IPS-18a (cell line): Measurements from ENCODE around the gene ARFGAP1.

Experiments used
- H3K27ac ChIP-seq: one replicate; pipeline ENCODE4 v1.5.1; 2013; ENCODE audit warnings: low read length
- H3K27me3 ChIP-seq: one replicate; pipeline ENCODE4 v1.6.1; 2013; ENCODE audit warnings: mild to moderate bottlenecking, low read length; ENCODE audit not compliant: control insufficient read depth, insufficient read depth
- H3K36me3 ChIP-seq: one replicate; pipeline ENCODE4 v1.6.1; 2013; ENCODE audit warnings: low read depth, low read length; ENCODE audit not compliant: control insufficient read depth
- H3K4me1 ChIP-seq: one replicate; pipeline ENCODE4 v1.6.1; 2013; ENCODE audit warnings: low read depth, low read length; ENCODE audit not compliant: control insufficient read depth
- H3K4me3 ChIP-seq: one replicate; pipeline ENCODE4 v1.5.1; 2013; ENCODE audit warnings: low read length
- H3K9ac ChIP-seq: one replicate; pipeline ENCODE4 v1.6.1; 2013; ENCODE audit warnings: mild to moderate bottlenecking, low read length, moderate library complexity
- H3K9me3 ChIP-seq: one replicate; pipeline ENCODE4 v1.6.1; 2013; ENCODE audit warnings: low read depth, low read length; ENCODE audit not compliant: control insufficient read depth

The ARFGAP1 gene

DNA sequence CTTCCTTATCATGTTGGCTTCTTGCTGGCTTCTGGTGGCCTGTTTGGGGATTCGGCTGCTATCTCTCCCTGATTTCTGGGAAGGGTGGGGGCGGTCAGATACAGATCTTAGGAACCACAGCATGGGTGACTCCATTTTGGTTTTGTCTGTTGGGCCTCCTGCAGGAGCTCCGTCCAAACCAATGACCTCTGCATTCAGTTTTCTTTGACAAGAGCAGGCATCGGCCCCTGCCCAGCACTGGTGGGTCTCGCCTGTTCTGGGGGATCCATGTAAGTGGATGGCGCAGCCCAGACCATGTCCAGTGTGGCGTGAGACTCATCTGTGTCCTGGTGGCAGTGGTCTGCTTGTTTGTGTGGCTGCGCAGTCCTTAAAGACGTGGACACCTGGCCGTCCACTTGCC lies 8.6 kb upstream of the ARFGAP1 start:
- Histone ChIP-seq H3K27ac (no peak overlapping the region), H3K4me1 (no peaks in the 10 kb centered on the region), H3K9me3 (no peaks in the 10 kb centered on the region), H3K9ac (no peak overlapping the region), H3K4me3 (no peak overlapping the region), H3K27me3 (no peaks in the 10 kb centered on the region), H3K36me3 (no peaks in the 10 kb centered on the region)

DNA sequence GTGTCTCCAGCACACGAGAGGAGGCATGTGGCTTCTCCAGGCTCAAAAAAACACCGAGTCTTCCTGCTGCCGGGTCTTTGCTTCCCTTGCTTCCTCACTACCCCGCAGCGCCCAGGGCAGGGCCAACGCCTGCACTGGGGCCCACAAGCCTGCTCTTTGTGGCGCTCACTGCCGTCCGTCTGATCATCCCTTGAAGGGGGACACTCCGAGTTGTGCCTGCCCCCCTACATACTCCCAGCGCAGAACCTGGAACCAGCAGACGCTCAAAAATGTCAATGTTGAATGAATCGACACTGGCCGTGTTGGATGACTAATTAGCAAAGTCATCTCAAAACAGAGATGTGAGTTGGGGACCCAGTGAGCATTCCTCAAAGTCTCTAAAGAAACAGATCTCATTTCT lies 8.1 kb upstream of the ARFGAP1 start:
- H3K9ac ChIP-seq: no peak overlapping the region
- H3K27me3 ChIP-seq: no peaks in the 10 kb centered on the region
- no peaks in the 10 kb centered on the region for H3K4me1 ChIP-seq

DNA sequence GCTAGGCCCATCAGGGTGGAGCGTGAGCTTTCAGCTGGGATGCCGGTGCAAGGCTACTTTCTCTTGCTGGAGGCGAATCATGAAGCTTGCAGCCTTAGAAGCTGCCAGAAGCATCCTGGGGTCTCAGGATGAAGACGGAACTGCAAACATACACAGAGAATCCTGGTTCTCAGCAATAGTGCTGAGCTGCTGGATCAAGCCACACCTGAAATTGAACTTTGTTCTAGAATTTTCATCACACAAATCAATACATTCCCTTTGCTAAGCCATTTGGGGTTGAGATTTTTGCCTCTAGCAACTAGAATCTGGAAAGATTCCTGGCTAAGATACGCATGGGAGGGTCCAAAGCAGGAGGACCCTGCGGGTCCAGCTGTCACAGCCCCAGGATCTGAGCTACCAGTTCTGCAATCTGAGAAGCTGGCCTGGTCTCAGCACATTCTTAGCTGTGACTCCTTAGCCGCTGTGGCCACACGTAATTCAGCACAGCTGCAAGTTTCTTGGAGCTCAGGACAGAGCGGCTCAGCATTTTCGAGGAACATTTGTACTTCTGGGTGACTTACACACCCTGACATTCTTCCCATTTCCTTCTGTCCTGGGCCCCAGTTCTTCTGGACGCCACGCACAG lies 6.6 kb upstream of the ARFGAP1 start:
- H3K9me3 ChIP-seq: no peaks in the 10 kb centered on the region
- H3K36me3 ChIP-seq: no peaks in the 10 kb centered on the region
- no peaks in the 10 kb centered on the region for H3K4me1 ChIP-seq
- H3K27ac ChIP-seq: no peak overlapping the region
- H3K4me3 ChIP-seq: no peak overlapping the region
- H3K9ac ChIP-seq: no peak overlapping the region
- H3K27me3 ChIP-seq: no peaks in the 10 kb centered on the region

More for the DNA sequence above, 8.1 kb upstream of the ARFGAP1 start:
- no peak overlapping the region for H3K4me3 ChIP-seq
- no peak overlapping the region for H3K27ac ChIP-seq
- H3K9me3 ChIP-seq: no peaks in the 10 kb centered on the region
- no peaks in the 10 kb centered on the region for H3K36me3 ChIP-seq

DNA sequence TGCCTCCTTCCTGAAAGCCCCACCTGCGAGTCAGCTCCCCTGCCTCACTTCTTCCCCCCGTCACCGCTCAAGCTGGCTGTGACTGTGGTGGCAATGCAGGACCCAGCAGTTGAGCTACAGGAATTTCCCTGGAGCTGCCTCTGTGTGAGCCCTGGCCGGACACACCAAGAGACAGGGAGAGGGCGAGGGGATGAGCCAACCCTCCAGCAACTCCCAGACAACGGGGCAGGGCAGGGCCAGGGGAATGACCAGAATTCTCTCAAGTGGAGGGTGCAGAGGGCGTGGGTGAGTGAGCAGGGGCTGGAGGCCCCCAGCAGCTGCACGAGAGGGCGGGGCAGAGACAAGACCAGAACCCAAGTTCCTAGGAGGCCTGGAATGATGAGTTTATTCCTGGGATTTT lies 4.9 kb upstream of the ARFGAP1 start:
- H3K4me3 ChIP-seq: no peak overlapping the region
- H3K27ac ChIP-seq: no peak overlapping the region
- H3K9ac ChIP-seq: no peak overlapping the region
- no peaks in the 10 kb centered on the region for H3K36me3 ChIP-seq
- H3K27me3 ChIP-seq: no peaks in the 10 kb centered on the region
- H3K9me3 ChIP-seq: no peaks in the 10 kb centered on the region
- H3K4me1 ChIP-seq: no peaks in the 10 kb centered on the region

DNA sequence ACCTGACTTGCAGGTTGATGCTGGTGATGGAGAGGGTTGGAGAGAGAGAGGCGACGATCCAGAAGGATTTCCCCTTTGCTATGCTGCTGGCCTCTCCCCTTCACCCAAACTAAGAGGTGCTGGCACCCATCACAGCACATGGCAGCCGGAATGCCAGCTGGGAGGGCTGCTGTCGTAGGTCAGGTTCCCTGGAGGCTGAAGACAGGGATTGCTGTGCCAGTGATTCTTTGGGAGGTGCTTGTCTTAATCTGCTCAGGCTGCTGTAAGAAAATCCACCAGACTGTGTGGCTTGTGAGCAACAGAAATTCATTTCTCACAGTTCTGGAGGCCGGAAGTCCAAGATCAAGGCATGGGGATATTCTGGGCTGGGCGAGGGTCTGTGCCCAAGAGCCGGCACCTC lies 4.4 kb upstream of the ARFGAP1 start:
- Histone ChIP-seq H3K9me3 (no peaks in the 10 kb centered on the region), H3K27ac (no peak overlapping the region), H3K4me1 (no peaks in the 10 kb centered on the region), H3K27me3 (no peaks in the 10 kb centered on the region), H3K4me3 (no peak overlapping the region), H3K9ac (no peak overlapping the region), H3K36me3 (no peaks in the 10 kb centered on the region)

DNA sequence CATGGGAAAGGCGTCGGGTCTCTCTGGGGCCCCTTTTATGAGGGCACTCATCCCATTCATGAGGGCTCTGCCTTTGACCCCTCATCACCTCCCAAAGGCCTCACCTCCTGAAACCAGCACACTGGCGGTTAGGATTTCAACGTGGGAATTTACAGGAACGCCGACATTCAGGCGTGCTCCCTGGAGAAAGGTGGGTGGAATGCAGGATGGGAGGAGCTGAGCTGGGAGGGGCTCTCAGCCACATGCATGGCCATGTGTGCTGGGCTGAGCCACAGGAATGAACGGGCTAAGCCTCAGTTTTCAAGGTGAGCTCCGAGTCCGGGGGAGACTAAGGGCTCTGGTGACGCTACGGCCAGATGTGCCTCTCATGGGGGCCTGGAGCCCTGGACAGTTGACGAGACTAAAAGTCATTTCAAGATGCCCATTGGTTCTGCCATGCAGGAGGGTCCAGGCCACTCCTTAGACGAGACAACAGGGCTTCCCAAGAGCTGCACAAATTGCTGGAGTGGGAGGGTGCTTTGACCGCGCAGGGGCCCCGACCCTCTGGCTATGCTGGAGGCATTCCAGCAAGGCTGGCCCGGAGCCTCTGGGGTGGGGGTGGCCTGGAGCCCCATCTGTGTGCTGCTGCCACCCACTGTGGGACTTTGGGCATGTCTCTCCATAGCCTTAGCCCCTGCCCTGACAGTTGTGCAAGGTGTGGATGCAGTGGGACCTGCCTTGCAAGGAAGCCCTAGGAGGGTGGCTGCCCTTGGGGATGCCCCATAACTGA lies 3.8 kb upstream of the ARFGAP1 start:
- H3K9ac ChIP-seq: no peak overlapping the region

DNA sequence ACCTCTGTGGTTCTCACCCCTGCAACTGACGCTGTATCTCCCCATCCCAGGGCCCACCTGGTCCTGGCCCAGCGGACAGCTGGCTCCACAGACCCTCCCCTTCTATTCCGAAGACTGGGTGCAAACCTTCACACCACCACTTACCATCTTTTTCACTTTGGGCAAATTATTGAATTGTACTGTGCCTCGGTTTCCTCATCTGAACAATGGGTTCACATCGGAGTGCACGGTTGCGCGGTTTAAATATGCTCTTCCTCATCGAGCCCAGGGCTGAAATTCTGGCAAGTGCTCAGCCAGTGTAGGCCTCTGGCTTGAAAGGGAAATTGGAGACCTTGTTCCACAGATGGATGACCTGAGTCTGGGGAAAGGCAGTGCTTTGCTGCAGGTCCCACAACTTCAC lies 2.9 kb upstream of the ARFGAP1 start:
- no peaks in the 10 kb centered on the region for H3K27me3 ChIP-seq

More for the DNA sequence above, 3.8 kb upstream of the ARFGAP1 start:
- no peaks in the 10 kb centered on the region for H3K4me1 ChIP-seq
- H3K27ac ChIP-seq: no peak overlapping the region
- no peaks in the 10 kb centered on the region for H3K36me3 ChIP-seq
- H3K9me3 ChIP-seq: no peaks in the 10 kb centered on the region
- H3K4me3 ChIP-seq: no peak overlapping the region
- H3K27me3 ChIP-seq: no peaks in the 10 kb centered on the region

DNA sequence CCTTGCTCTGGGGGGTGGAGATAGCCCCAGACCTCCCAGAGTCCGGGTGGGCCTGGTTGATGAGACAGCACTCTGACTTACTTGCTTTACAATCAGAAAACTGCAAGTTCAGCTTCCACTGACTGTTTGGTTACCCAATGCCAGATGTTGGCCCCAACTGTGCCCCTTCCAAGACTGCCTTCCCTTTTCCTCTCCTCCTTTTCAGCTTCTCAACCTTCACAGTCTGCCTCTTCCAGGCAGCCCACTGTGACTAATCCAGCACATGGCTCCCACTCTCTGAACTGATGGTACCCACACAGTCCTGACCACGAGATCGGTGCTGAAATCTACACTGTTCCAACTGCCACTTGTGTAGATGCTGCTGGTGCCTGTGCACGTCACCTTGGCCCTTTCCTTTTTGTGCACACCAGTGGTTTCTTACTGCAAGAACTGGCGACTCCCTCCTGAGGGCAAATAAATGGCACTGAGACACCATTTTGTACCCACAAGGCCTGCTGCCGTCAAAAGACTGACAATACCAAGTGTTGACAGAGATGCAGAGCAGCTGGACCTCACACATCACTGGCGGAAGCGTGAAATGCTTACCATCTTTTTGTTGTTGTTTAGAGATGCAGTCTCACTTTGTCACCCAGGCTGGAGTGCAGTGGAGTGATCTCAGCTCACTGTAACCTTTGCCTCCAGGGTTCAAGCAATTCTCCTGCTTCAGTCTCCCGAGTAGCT lies 1.8 kb upstream of the ARFGAP1 start:
- Histone ChIP-seq H3K27me3 (no peaks in the 10 kb centered on the region), H3K4me1 (no peaks in the 10 kb centered on the region), H3K4me3 (no peak overlapping the region), H3K9ac (no peak overlapping the region), H3K27ac (no peak overlapping the region), H3K9me3 (no peaks in the 10 kb centered on the region), H3K36me3 (peaks cover under 1% of the 10 kb centered on the region)

More for the DNA sequence above, 2.9 kb upstream of the ARFGAP1 start:
- no peak overlapping the region for H3K27ac ChIP-seq
- no peak overlapping the region for H3K9ac ChIP-seq
- H3K4me3 ChIP-seq: no peak overlapping the region
- H3K9me3 ChIP-seq: no peaks in the 10 kb centered on the region
- no peaks in the 10 kb centered on the region for H3K4me1 ChIP-seq
- H3K36me3 ChIP-seq: no peaks in the 10 kb centered on the region

DNA sequence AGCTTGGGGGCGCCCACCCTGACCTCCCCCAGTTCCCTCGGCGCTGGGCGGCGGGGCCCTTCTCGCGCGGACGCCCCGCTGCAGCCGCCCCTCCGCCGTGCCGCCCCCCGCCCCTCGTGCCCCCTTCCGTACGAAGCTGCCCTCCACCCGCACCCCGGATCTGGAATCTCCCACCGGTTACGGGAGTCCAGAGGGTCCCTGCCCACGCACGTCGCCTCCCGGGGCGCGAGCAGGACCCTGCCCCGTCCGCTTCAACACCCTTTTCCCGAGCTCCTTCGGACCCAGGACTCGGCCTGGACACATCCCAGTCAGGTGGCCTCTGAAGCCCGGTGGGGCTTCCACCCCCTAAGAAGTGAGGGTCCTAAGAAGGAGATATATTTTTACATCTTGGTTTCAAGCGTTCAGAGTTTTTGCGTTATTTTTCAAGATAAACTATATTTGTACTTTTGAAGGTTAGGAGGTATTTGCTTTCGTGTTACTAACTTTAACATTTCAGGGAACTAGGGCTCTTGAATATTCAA lies 506 bp downstream of the ARFGAP1 start:
- Histone ChIP-seq H3K4me1 (no peaks in the 10 kb centered on the region), H3K27me3 (no peaks in the 10 kb centered on the region), H3K27ac (no peak overlapping the region), H3K4me3 (peak overlapping the region; percentile 88), H3K9me3 (no peaks in the 10 kb centered on the region), H3K9ac (peak overlapping the region; percentile 72), H3K36me3 (peaks cover 23% of the 10 kb centered on the region)

DNA sequence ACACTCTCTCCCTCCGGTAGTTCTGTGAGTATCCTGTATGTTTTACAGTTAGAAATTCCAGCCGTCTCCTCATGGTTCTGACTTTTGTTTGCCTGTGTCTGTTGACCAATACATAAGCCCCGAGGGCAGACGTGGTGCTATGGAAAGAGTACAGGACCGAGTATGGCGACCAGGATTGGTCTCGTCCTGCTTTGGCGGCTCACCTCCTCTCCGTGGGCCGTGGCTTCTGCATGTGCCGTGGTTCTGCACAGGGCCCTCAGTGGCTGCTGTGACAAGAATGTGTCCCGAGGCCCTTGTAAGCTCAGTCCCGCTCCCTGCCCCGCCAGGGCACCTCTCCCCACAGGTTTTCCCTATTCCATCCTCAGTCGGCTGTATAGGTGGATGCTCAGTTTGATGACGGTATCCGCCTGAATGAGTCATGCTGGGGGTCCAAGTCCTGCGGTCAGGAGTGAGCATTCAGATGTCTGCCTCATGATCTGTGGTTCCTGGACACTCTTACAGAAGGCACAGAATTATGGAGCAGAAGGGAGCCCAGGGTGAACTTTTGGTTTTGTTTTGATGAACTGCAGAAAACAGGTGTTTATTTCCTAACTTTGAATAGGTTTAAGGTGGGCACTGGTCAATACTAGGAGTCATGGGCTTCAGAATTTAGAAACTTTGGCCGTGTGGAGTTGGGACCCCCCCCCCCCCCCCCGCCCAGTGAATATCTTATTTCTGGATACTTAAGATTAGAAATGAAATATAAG lies 1.2 kb downstream of the ARFGAP1 start:
- H3K4me1 ChIP-seq: no peaks in the 10 kb centered on the region
- no peak overlapping the region for H3K27ac ChIP-seq
- peaks cover 24% of the 10 kb centered on the region for H3K36me3 ChIP-seq
- peak overlapping the region; percentile 72 for H3K9ac ChIP-seq
- no peaks in the 10 kb centered on the region for H3K9me3 ChIP-seq
- H3K27me3 ChIP-seq: no peaks in the 10 kb centered on the region
- H3K4me3 ChIP-seq: peak overlapping the region; percentile 88
